ENCODE results near the gene IRF2BP1. TPM values are rescaled to one million over a fixed set of nuclear protein-coding genes. Genes with fewer than 3 reads are reported as not detected.

The IRF2BP1 gene, protein sequence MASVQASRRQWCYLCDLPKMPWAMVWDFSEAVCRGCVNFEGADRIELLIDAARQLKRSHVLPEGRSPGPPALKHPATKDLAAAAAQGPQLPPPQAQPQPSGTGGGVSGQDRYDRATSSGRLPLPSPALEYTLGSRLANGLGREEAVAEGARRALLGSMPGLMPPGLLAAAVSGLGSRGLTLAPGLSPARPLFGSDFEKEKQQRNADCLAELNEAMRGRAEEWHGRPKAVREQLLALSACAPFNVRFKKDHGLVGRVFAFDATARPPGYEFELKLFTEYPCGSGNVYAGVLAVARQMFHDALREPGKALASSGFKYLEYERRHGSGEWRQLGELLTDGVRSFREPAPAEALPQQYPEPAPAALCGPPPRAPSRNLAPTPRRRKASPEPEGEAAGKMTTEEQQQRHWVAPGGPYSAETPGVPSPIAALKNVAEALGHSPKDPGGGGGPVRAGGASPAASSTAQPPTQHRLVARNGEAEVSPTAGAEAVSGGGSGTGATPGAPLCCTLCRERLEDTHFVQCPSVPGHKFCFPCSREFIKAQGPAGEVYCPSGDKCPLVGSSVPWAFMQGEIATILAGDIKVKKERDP
- total RNA-seq (22.9 and 23.1 TPM in 2 replicates), polyA plus RNA-seq (3.6 and 4.0 TPM in 2 replicates), polyA minus RNA-seq (ENCODE audit: low replicate concordance) (6.4 and 6.8 TPM in 2 replicates)
- 10.6 and 12.5 TPM in 2 replicates for polyA plus RNA-seq (2012)

DNA sequence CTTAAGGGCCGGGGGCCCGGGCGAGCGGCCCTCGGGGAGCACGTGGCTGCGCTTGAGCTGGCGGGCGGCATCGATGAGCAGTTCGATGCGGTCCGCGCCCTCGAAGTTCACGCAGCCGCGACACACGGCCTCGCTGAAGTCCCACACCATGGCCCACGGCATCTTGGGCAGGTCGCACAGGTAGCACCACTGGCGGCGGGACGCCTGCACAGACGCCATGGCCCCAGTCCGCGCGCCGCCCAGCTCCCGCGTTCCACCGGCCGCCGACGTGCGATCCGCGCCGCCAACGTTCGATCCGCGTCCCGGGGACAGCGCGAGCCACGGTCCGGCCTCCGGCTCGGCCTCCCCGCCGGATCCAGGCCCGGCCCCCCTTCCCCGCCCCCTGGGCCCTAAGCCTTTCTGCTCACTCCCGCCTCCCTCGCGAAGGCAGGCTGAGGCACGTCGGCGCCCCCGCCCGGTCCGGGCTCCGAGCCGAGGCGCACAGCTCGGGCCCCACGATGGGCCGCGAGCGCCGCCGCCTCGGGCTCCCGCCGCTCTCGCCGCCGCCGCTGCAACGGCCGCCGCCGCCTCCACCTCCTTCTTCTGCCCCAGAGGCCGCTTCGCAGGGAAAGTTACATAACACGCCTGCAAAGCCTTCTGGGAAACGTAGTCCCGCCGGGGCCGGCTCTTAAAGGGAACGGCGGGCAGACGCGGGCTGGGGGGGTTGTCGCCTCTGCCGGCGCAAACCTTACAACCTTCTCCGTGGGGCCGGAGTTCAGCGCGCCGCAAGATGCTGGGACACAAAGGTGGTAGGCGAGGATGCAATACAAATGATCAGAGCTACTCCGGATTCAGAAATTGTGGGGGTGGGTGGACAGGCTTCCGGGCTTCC, at the start of gene IRF2BP1:
Gene IRF2BP1 (minus strand): TSS at position 586 of the 871 bp plus-strand sequence. CDS start 367 bp downstream, at position 219.
- TF ChIP-seq, protein P1, sequence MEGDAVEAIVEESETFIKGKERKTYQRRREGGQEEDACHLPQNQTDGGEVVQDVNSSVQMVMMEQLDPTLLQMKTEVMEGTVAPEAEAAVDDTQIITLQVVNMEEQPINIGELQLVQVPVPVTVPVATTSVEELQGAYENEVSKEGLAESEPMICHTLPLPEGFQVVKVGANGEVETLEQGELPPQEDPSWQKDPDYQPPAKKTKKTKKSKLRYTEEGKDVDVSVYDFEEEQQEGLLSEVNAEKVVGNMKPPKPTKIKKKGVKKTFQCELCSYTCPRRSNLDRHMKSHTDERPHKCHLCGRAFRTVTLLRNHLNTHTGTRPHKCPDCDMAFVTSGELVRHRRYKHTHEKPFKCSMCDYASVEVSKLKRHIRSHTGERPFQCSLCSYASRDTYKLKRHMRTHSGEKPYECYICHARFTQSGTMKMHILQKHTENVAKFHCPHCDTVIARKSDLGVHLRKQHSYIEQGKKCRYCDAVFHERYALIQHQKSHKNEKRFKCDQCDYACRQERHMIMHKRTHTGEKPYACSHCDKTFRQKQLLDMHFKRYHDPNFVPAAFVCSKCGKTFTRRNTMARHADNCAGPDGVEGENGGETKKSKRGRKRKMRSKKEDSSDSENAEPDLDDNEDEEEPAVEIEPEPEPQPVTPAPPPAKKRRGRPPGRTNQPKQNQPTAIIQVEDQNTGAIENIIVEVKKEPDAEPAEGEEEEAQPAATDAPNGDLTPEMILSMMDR (conservative IDR thresholded peaks at IDR 0.05 in 1 of 2, IDR thresholded peaks at IDR 0.05 in 1 of 2; ENCODE audit: low read depth in 1 of 2, low read length in 2 of 2) = no peak
- TF ChIP-seq EZH2 (IDR thresholded peaks at IDR 0.05; ENCODE audit: low read length, missing control alignments) = no peak
- Histone ChIP-seq H3K27me3 (ENCODE audit: control insufficient read depth, insufficient read depth, low read length) (no peaks in the 10 kb centered on the region), H3K9me3 (ENCODE audit: control insufficient read depth, insufficient read depth, low read depth, low read length) (no peaks in the 10 kb centered on the region), H4K20me1 (ENCODE audit: control insufficient read depth, extremely low read depth, insufficient read depth, low read length) (no peaks in the 10 kb centered on the region), H3K79me2 (ENCODE audit: control insufficient read depth, insufficient read depth, low read length) (peaks cover 10% of the 10 kb centered on the region), H2AFZ (ENCODE audit: low read length) (peak within 1 kb of the TSS; percentile 67), H3K4me1 (ENCODE audit: control insufficient read depth, extremely low read depth, insufficient read depth, low read length) (peaks cover 5% of the 10 kb centered on the region), H3K4me2 (ENCODE audit: extremely low read depth, insufficient read depth, low read length) (peak within 1 kb of the TSS; percentile 95), H3K36me3 (ENCODE audit: control insufficient read depth, insufficient read depth, low read length) (peaks cover 8% of the 10 kb centered on the region), H3K4me3 (replicated peaks in 1 of 4; ENCODE audit: control extremely low read depth in 1 of 4, insufficient read depth in 1 of 4, low read depth in 3 of 4, low read length in 4 of 4) (peak within 1 kb of the TSS; percentile 38 to 85 (median 68)), H3K9ac (ENCODE audit: insufficient read depth, low read length) (peak within 1 kb of the TSS; percentile 80), H3K27ac (ENCODE audit: insufficient read depth, low read length) (peak within 1 kb of the TSS; percentile 92)
- DNase-seq (ENCODE audit: low read depth in 2 of 2) = peak; percentile 91 to 93

DNA sequence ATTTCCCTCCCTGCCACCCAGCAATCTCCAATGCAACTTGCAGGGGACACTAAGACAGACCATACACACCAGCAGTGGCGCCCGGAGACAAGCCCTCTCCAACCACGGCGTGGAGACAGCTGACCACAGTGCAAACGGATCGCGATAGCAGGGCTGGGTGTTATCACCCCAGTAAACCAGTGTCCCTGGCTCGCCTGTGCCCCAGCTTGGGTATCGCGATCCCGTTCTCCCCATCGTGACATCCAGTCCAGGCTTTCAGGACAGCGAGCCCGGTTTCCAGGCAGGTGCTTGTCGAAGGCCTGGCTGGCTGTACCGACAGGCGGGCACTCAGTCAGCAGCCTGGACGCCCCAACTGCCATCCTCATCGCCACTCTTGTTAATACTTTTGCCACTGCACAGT, 49.3 kb upstream of the IRF2BP1 start:
- no peaks in the 10 kb centered on the region for H4K20me1 ChIP-seq (ENCODE audit: control insufficient read depth, extremely low read depth, insufficient read depth, low read length)
- TF ChIP-seq, protein P1 (conservative IDR thresholded peaks at IDR 0.05 in 1 of 2, IDR thresholded peaks at IDR 0.05 in 1 of 2; ENCODE audit: low read depth in 1 of 2, low read length in 2 of 2) = no peak
- TF ChIP-seq EZH2 (IDR thresholded peaks at IDR 0.05; ENCODE audit: low read length, missing control alignments) = no peak
- no peak overlapping the region for H3K4me3 ChIP-seq (replicated peaks in 1 of 4; ENCODE audit: control extremely low read depth in 1 of 4, insufficient read depth in 1 of 4, low read depth in 3 of 4, low read length in 4 of 4)
- no peak for DNase-seq (ENCODE audit: low read depth in 2 of 2)
- H3K27ac ChIP-seq (ENCODE audit: insufficient read depth, low read length) = no peak overlapping the region
- H3K9ac ChIP-seq (ENCODE audit: insufficient read depth, low read length) = no peak overlapping the region
- H3K9me3 ChIP-seq (ENCODE audit: control insufficient read depth, insufficient read depth, low read depth, low read length) = no peaks in the 10 kb centered on the region
- no peaks in the 10 kb centered on the region for H3K4me1 ChIP-seq (ENCODE audit: control insufficient read depth, extremely low read depth, insufficient read depth, low read length)
- peaks cover 4% of the 10 kb centered on the region for H3K27me3 ChIP-seq (ENCODE audit: control insufficient read depth, insufficient read depth, low read length)
- no peaks in the 10 kb centered on the region for H3K36me3 ChIP-seq (ENCODE audit: control insufficient read depth, insufficient read depth, low read length)
- H3K4me2 ChIP-seq (ENCODE audit: extremely low read depth, insufficient read depth, low read length) = no peak overlapping the region
- no peaks in the 10 kb centered on the region for H3K79me2 ChIP-seq (ENCODE audit: control insufficient read depth, insufficient read depth, low read length)
- H2AFZ ChIP-seq (ENCODE audit: low read length) = no peak overlapping the region

Measured in fibroblast of lung (primary cell).